Kidney (tissue), 22 donors: ENCODE measurements around the gene LNX1. TPM values are rescaled to one million over a fixed set of nuclear protein-coding genes. Genes with fewer than 3 reads are reported as not detected.
A peak's percentile ranks its signal among the peaks of the same experiment; 100 is the strongest.

Experiments used
- DNase-seq, 5 donors: peaks; one replicate each; pipeline ENCODE4 v3.0.0-alpha.2; 2013 to 2020
- FAIRE-seq: peaks from 2 replicates; lab custom pipeline; 2012; peaks lifted over from hg19 to GRCh38; lab: Jason Lieb, UNC
- H3K27ac ChIP-seq, 2 donors: one replicate each; pipeline ENCODE4 v1.7.0; 2013; ENCODE audit warnings: low read depth in 2 of 2, low read length in 2 of 2, inconsistent platforms in 1 of 2
- H3K27me3 ChIP-seq: one replicate; pipeline ENCODE4 v1.7.1; 2013; ENCODE audit warnings: low read length, inconsistent platforms; ENCODE audit not compliant: control insufficient read depth, insufficient read depth
- H3K36me3 ChIP-seq, 3 donors: one replicate each; pipeline versions ENCODE4 v1.7.0 to v1.7.1; 2013; ENCODE audit warnings: low read length in 3 of 3, control low read depth in 1 of 3, inconsistent platforms in 1 of 3; ENCODE audit not compliant: insufficient read depth in 3 of 3, control insufficient read depth in 2 of 3
- H3K4me1 ChIP-seq, 3 donors: one replicate each; pipeline versions ENCODE4 v1.7.0 to v1.7.1; 2013; ENCODE audit warnings: low read length in 3 of 3, inconsistent platforms in 1 of 3, low read depth in 1 of 3; ENCODE audit not compliant: control insufficient read depth in 2 of 3, insufficient read depth in 2 of 3
- H3K4me3 ChIP-seq, 3 donors: one replicate each; pipeline versions ENCODE4 v1.7.0 to v1.8.1; 2013; ENCODE audit warnings: low read length in 3 of 3, control low read depth in 1 of 3, inconsistent platforms in 1 of 3
- H3K9ac ChIP-seq, 3 donors: one replicate each; pipeline versions ENCODE4 v1.7.0 to v1.7.1; 2013; ENCODE audit warnings: low read length in 3 of 3, control low read depth in 1 of 3, inconsistent platforms in 1 of 3
- H3K9me3 ChIP-seq, 3 donors: one replicate each; pipeline versions ENCODE4 v1.7.0 to v1.7.1; 2013; ENCODE audit warnings: low read length in 3 of 3, control low read depth in 1 of 3, inconsistent platforms in 1 of 3; ENCODE audit not compliant: control insufficient read depth in 2 of 3, insufficient read depth in 1 of 3
- CTCF ChIP-seq: IDR thresholded peaks from 3 replicates; pipeline ENCODE4 v1.5.1; 2012; ENCODE audit warnings: mild to moderate bottlenecking, moderate library complexity, borderline replicate concordance; ENCODE audit not compliant: insufficient read depth; ENCODE audit errors: extremely low read depth
- intact Hi-C: fragments of 100-400 bp; cut with DNase I; formaldehyde crosslinking; loops from one replicate; pipeline ENCODE4 v1.11.1; 2022
- long read RNA-seq, 10 donors: library from polyadenylated mRNA in 1 of 10; unstranded in 1 of 10; transcript quantifications; one replicate each; pipeline ENCODE4 v2.0.0 and lab custom pipeline, GENCODE V29; 2021 to 2026
- polyA plus RNA-seq: library from polyadenylated mRNA; stranded (reverse); fragments of 350-450 nt; fragmentation: Illumina TruSeq; extraction: RNeasy Lipid Tissue Mini Kit (QIAGEN cat#74804); gene quantifications from one replicate; pipeline ENCODE4 v1.2.3, GENCODE V29; 2014; ENCODE audit warnings: low read depth, low replicate concordance; ENCODE audit not compliant: insufficient read depth
- total RNA-seq: library from RNA; stranded (reverse); fragmentation: NEBNext Ultra II Directional; extraction: Animal tissue kit (Norgen Biotek cat#: 25700); gene quantifications from one replicate; pipeline ENCODE4 v1.2.1, GENCODE V29; 2021
- donor health status: control.
- donor health status: control.
- donor health status: control.
- donor health status: control.
- donor health status: control.
- donor health status: DM: yes; HTN: yes; CAD: no.
- donor health status: Normal renal cell carcinoma (clear cell type).

The LNX1 gene
- total RNA-seq = 25.6 TPM
- 10.2 TPM for polyA plus RNA-seq
- long read RNA-seq, donor 1, partial matches to known transcripts = 0 of 2 reads
- long read RNA-seq, donor 1, other reads (novel, unspliced or antisense) = 0 of 2 reads
- long read RNA-seq, donor 2, partial matches to known transcripts = 0 of 1 reads
- long read RNA-seq, donor 2, other reads (novel, unspliced or antisense) = 0 of 1 reads
- long read RNA-seq, donor 3, partial matches to known transcripts = 0 of 3 reads
- long read RNA-seq, donor 3, other reads (novel, unspliced or antisense) = 0 of 3 reads
- long read RNA-seq, donor 4 = 0 reads
- long read RNA-seq, donor 5 = 0 reads
- long read RNA-seq, donor 6, partial matches to known transcripts = 0 of 2 reads
- long read RNA-seq, donor 6, other reads (novel, unspliced or antisense) = 0 of 2 reads
- long read RNA-seq, donor 7, partial matches to known transcripts = 1 of 8 reads
- long read RNA-seq, donor 7, other reads (novel, unspliced or antisense) = 3 of 8 reads
- long read RNA-seq, donor 8, partial matches to known transcripts = 0 of 1 reads
- long read RNA-seq, donor 8, other reads (novel, unspliced or antisense) = 0 of 1 reads
- long read RNA-seq, donor 9, partial matches to known transcripts = 5 of 5 reads
- long read RNA-seq, donor 9, other reads (novel, unspliced or antisense) = 0 of 5 reads
- long read RNA-seq, donor 10 = 0 reads

- Histone ChIP-seq H3K27me3 (no peaks in the 10 kb centered on the region), H3K9me3 (no peaks in the 10 kb centered on the region), H3K27ac (peak within 1 kb of the TSS; percentile 79 to 87), H3K4me1 (peaks cover 0 to 3% (median 2%) of the 10 kb centered on the region in 3 donors), H3K36me3 (no peaks in the 10 kb centered on the region), H3K4me3 (peak within 1 kb of the TSS; percentile 57 to 76 (median 75)), H3K9ac (peak within 1 kb of the TSS; percentile 45 to 77 (median 48))
- intact Hi-C loops = no loop called here
- FAIRE-seq (no peak), DNase-seq (peak; percentile 76 to 96 (median 87))
- peak; percentile 18 for TF ChIP-seq CTCF
Observed at GRCh38 chr4:53591372-53591892, at the start of gene LNX1. Gene LNX1 (minus strand): TSS chr4:53591486. CDS start chr4:53574002, 17,484 bp downstream.

- H3K4me1 ChIP-seq = peaks cover 0 to 10% (median 5%) of the 10 kb centered on the region in 3 donors
- intact Hi-C loops = no loop called here
- peak overlapping the region; percentile 23 to 53 for H3K27ac ChIP-seq
- no peak for TF ChIP-seq CTCF
- DNase-seq (peak in 3 of 5 donors; percentile 28 to 52 (median 35)), FAIRE-seq (no peak)
- H3K27me3 ChIP-seq = no peaks in the 10 kb centered on the region
- H3K36me3 ChIP-seq = no peaks in the 10 kb centered on the region
- no peak overlapping the region for H3K4me3 ChIP-seq
- no peaks in the 10 kb centered on the region for H3K9me3 ChIP-seq
- no peak overlapping the region for H3K9ac ChIP-seq
Observed at GRCh38 chr4:53640576-53641453, 49.5 kb upstream of the LNX1 start.

GRCh38 chr4:53638919-53639318, 47.6 kb upstream of the LNX1 start:
- Histone ChIP-seq H3K36me3 (no peaks in the 10 kb centered on the region), H3K4me3 (no peak overlapping the region), H3K9ac (no peak overlapping the region), H3K27ac (no peak overlapping the region), H3K27me3 (no peaks in the 10 kb centered on the region), H3K9me3 (no peaks in the 10 kb centered on the region), H3K4me1 (peaks cover 0 to 5% (median 3%) of the 10 kb centered on the region in 3 donors)
- DNase-seq (no peak), FAIRE-seq (no peak)
- no peak for TF ChIP-seq CTCF
- intact Hi-C loops = no loop called here
